Measurements from ENCODE around the gene DESI2.

DESI2 gene

GRCh38 chr1:244653439-244654107 lies 647 bp downstream of the DESI2 start (continued):
- TF ChIP-seq ZNF133 (tag by site-specific recombination; IDR thresholded peaks at IDR 0.05) (no peak), ZNF16 (tag by site-specific recombination; IDR thresholded peaks at IDR 0.05; ENCODE audit: low read depth) (no peak), BCL11A (tag by site-specific recombination; IDR thresholded peaks at IDR 0.05; ENCODE audit: low read depth) (no peak), ZNF596 (tag by site-specific recombination; IDR thresholded peaks at IDR 0.05) (no peak), ZNF366 (tag by site-specific recombination; conservative IDR thresholded peaks at IDR 0.05) (0 out of 2 replicates have a peak, but pooled peaks have one; percentile 18), ZNF561 (tag by site-specific recombination; IDR thresholded peaks at IDR 0.05; ENCODE audit: borderline replicate concordance) (no peak), ZNF600 (tag by site-specific recombination; IDR thresholded peaks at IDR 0.05) (no peak), SP2 (tag by site-specific recombination; IDR thresholded peaks at IDR 0.05) (no peak), ZNF211 (tag by site-specific recombination; IDR thresholded peaks at IDR 0.05; ENCODE audit: low read depth) (no peak), ZNF311 (tag by site-specific recombination; IDR thresholded peaks at IDR 0.05; ENCODE audit: borderline replicate concordance) (no peak), PRDM6 (tag by site-specific recombination; IDR thresholded peaks at IDR 0.05) (no peak), ZNF114 (tag by site-specific recombination; IDR thresholded peaks at IDR 0.05) (no peak), HOXC10 (CRISPR knock-in tag; IDR thresholded peaks at IDR 0.05) (no peak), ZNF335 (tag by site-specific recombination; conservative IDR thresholded peaks at IDR 0.05) (peak; percentile 97), KLF9 (tag by site-specific recombination; IDR thresholded peaks at IDR 0.05; ENCODE audit: low read depth) (no peak), ZNF843 (tag by site-specific recombination; IDR thresholded peaks at IDR 0.05) (no peak), ZBTB8A (tag by site-specific recombination; IDR thresholded peaks at IDR 0.05) (no peak), TSHZ1 (tag by site-specific recombination; IDR thresholded peaks at IDR 0.05; ENCODE audit: borderline replicate concordance) (no peak), ZBTB49 (tag by site-specific recombination; IDR thresholded peaks at IDR 0.05; ENCODE audit: low read depth) (no peak), GFI1B (tag by site-specific recombination; IDR thresholded peaks at IDR 0.05) (no peak), ZNF155 (tag by site-specific recombination; IDR thresholded peaks at IDR 0.05) (no peak), ZNF548 (tag by site-specific recombination; IDR thresholded peaks at IDR 0.05) (no peak), MYNN (tag by site-specific recombination; IDR thresholded peaks at IDR 0.05; ENCODE audit: borderline replicate concordance) (no peak), ZNF140 (tag by site-specific recombination; IDR thresholded peaks at IDR 0.05) (no peak), ZNF623 (tag by site-specific recombination; IDR thresholded peaks at IDR 0.05) (no peak)
- TF ChIP-seq, protein P1, sequence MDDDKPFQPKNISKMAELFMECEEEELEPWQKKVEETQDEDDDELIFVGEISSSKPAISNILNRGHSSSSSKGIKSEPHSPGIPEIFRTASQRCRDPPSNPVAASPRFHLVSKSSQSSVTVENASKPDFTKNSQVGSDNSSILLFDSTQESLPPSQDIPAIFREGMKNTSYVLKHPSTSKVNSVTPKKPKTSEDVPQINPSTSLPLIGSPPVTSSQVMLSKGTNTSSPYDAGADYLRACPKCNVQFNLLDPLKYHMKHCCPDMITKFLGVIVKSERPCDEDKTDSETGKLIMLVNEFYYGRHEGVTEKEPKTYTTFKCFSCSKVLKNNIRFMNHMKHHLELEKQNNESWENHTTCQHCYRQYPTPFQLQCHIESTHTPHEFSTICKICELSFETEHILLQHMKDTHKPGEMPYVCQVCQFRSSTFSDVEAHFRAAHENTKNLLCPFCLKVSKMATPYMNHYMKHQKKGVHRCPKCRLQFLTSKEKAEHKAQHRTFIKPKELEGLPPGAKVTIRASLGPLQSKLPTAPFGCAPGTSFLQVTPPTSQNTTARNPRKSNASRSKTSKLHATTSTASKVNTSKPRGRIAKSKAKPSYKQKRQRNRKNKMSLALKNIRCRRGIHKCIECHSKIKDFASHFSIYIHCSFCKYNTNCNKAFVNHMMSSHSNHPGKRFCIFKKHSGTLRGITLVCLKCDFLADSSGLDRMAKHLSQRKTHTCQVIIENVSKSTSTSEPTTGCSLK (tag by site-specific recombination; IDR thresholded peaks at IDR 0.05): no peak
- TF ChIP-seq, protein P2, sequence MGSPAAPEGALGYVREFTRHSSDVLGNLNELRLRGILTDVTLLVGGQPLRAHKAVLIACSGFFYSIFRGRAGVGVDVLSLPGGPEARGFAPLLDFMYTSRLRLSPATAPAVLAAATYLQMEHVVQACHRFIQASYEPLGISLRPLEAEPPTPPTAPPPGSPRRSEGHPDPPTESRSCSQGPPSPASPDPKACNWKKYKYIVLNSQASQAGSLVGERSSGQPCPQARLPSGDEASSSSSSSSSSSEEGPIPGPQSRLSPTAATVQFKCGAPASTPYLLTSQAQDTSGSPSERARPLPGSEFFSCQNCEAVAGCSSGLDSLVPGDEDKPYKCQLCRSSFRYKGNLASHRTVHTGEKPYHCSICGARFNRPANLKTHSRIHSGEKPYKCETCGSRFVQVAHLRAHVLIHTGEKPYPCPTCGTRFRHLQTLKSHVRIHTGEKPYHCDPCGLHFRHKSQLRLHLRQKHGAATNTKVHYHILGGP (tag by site-specific recombination; IDR thresholded peaks at IDR 0.05): no peak

All from HEK293 (cell line).